NCI-H146 treated with DMSO at 0.1 percent for 48 hours (cell line): Measurements from ENCODE around the gene TMPRSS3.

ENCODE experiments used
- DNase-seq: peaks from one replicate; lab custom pipeline; 2025; ENCODE audit not compliant: unreplicated experiment; lab: John Stamatoyannopoulos, UW

TMPRSS3 gene

DNA sequence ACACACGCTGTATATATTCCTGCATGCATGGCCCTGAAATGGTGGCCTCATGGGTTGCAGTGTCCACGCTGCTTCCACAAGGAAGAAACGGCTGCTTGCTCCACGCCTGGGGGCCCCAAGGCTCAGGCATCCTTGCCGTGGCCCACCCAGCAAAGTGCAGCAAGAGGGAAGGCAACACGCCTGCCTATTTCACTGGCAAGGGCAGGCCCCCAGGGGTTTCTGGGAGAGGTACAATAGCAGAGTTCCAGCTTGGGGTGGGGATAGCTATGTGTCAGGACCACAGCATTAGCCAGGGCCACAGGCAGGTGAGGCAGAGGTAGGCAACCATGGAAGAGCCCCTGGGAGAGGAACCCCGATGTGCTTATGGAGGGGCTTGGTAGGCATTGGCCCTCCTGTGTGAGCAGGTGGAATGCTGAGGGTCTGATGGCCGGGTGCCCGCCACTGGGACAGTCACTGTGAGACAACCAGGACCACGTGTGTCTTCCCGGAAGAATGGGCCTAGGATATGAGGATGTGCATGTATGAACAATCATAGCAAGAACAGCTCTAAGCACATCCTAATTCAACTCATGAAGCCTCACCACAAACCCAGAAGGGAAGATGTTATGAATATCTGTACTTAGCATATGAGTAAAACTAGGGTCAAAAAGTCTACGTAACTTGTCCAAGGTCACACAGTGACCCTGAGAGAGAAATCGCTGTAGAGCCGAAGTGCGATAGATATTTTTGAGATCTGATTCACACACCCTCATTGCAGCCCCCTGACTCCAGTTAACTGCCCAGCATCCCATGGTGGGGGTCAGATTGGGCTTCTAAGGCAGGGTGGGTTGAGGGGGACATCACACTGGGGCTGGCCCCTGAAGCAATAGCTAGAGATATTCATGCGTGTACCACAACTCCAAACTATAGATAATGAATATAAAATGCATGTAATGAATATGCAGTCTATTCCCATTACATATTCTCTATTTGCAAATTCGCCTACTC lies 56.8 kb downstream of the TMPRSS3 start:
- no peak for DNase-seq

DNA sequence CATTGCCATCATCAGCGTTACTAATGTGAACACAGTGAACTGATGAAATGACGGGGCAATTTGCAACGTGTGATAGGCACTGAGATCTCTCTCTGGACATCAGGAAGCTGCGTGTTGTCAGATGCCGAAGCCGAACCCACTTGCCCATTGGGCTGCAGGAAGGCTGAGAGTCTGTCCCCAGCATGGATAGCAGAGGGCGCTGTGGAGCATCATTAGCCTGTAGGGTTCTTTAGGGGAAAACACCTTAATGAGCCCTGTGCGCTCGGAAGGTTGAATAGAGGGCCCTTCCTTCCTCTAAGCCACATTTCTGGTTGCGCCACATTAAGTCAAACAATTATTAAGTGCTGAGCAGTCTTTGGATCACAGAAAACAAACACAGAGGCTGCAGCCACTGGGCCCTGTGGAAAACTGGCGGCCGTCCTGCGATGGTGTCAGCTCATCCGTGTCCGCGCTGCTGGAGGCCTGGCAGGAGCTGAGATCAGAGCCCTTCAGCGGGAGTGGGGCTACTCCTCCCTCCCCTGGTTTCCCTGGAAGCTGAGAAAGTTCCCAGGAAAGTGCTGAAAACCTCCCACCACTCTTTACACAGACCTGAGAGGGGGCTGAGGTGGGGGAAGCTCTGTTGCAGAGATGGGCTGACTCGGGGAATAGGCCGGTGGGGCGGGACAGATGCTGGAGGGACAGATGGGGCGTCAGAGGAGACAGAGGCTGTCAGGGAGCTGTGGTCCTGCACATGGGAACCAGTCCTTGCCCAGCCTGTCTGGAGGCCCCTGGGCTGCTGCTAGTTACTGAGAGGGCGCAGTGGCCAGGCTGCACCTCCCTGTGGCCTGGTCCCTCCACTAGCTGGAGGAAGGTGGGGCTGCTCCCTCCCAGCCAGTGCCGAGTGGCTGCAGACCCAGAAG lies 57.8 kb downstream of the TMPRSS3 start:
- DNase-seq = peak; percentile 64

DNA sequence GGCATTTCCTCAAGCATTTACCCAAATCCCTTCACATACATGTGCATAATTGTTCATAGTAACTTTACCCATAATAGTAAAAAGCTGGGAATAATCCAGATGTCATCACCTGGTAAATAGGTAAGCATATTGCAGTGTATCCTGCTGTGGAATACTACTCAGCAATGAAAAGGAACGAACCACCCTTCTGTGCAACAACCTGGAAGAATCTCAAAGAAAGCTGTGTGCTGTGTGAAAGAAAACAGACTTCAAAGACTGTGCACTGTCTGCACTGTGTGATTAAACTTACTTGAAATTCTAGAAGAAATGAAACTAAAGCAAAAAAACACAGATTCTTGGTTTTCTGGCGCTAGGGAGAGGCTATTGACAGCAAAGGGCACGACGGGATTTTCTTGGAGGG lies 58.6 kb downstream of the TMPRSS3 start:
- DNase-seq = no peak

DNA sequence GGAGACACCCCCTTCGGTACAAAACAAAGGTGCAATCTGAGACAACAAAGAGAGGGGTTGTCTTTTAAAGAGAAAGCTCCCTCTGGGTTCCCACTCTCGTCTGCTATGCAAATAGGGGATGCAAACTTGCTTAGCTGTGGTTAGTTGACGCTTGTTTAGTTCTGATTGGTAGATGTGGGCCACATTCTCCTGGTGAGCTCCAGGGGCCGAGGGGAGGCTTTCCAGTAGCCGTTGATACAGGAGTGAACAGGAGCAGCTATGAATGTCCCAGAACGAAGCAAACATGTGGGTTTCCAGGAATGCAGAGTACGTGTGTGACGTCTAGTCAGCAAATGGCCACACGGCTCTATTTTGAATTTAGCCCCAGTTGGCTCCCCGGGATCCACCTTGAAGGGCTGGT lies 59.8 kb downstream of the TMPRSS3 start:
- DNase-seq = no peak

- DNase-seq = no peak
Observed at GRCh38 chr21:42332557-42333317, 63.1 kb downstream of the TMPRSS3 start.

- no peak for DNase-seq
Observed at GRCh38 chr21:42331660-42332059, 64.2 kb downstream of the TMPRSS3 start.

DNA sequence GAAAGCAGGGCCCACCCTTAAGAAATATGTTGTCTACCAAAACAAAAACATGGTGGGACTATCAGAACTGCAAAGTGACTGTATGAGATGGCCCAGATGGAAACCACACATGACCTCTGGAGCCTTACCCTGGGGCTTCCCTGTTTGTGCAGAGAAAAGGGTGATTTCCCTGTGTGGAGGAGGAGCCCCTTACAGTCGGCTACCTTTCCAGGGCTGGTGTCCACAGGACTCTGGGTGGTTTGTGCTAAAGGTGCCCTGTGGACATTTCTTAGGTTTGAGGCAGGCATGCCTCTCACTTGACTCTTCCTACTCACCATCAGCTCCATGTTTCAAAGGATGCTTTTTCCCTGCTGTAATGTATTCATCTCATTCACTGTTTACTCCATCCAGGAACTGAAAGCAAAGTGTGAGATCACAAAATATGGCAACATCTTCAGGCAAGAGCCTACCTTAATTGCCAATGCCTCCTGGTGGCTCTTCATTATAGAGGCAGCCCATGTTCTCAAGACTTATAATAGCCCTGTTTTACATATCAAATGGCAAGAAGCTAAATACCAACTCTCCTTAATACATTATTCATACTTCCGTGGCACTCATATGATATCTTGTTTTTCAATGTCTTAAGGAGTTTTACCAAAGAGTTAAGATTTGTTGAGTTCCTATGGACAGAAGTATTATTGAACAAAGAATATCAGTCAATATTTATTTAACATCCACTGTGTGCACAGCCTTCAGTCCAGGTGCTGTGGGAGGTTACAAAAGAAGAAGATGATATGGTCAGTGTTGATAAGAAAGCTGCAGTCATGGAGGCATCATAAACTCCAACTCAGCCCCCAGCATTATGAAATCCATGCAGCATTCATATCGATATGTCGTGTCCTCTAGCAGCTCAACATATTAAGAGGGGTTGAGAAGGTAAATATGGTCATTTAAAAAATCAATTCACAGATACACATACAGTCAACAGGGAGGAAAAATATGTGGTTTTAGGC lies 65.2 kb downstream of the TMPRSS3 start:
- peak; percentile 69 for DNase-seq

GRCh38 chr21:42324896-42325295 lies 71.0 kb downstream of the TMPRSS3 start:
- DNase-seq = no peak
